Measurements from ENCODE around the gene TMEM150C.

GRCh38 chr4:82594456-82594855, 32.7 kb upstream of the TMEM150C start:
- TF ChIP-seq CEBPB (IDR thresholded peaks at IDR 0.05) (no peak), CHD4 (IDR thresholded peaks at IDR 0.05; ENCODE audit: borderline replicate concordance) (no peak), HOXB13 (CRISPR knock-in tag; IDR thresholded peaks at IDR 0.05; ENCODE audit: low read depth) (no peak), CTCF (IDR thresholded peaks at IDR 0.05) (no peak), ELK1 (IDR thresholded peaks at IDR 0.05; ENCODE audit: low read depth, low read length) (no peak), ZC3H11A (IDR thresholded peaks at IDR 0.05) (no peak), TP53 (CRISPR knock-in tag; IDR thresholded peaks at IDR 0.05) (no peak), SMC3 (IDR thresholded peaks at IDR 0.05) (no peak), POLR2A (IDR thresholded peaks at IDR 0.05; ENCODE audit: low read length) (no peak), NPAS2 (CRISPR knock-in tag; IDR thresholded peaks at IDR 0.05; ENCODE audit: borderline replicate concordance) (no peak), POLR2AphosphoS2 (conservative IDR thresholded peaks at IDR 0.05; ENCODE audit: low read length) (no peak), JUN (IDR thresholded peaks at IDR 0.05) (no peak), USF2 (IDR thresholded peaks at IDR 0.05) (no peak)

All from A549 (cell line).